GM12875 (cell line): ENCODE results near the gene PHACTR1.
"Not testable (repeated sequence)": the region's sequence is repeated elsewhere in the genome, so short reads cannot be mapped to it uniquely, and the experiment has no call there.

Experiments used
- H3K4me3 ChIP-seq: one replicate; pipeline ENCODE4 v1.5.1; 2011; ENCODE audit warnings: low read depth, low read length, control low read depth
- CTCF ChIP-seq: IDR thresholded peaks from 2 replicates; pipeline ENCODE4 v1.5.1; 2011; ENCODE audit warnings: low read depth, mild to moderate bottlenecking, control low read depth, inconsistent platforms, low read length, moderate library complexity, borderline replicate concordance; ENCODE audit not compliant: insufficient read depth

PHACTR1 gene

DNA sequence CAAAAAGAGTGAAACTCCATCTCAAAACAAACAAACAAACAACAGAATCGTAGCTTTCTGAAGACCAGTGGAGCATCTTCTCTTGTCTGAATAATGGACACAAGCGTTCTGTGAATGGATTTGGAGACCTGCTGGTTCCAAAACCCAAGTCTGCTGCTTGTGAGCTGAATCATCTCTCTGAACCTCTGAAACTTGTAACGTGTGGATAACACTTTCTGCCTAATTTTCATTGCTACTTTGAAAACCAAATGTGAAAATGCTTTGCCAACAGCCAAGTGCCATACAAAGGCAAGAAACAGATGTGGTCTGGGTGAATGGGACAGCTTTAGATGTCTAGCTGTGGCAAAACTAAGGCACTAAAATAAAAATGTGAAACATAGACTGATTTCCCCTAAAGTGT, 44.3 kb downstream of the PHACTR1 start:
- no peak overlapping the region for H3K4me3 ChIP-seq
- TF ChIP-seq CTCF: no peak

DNA sequence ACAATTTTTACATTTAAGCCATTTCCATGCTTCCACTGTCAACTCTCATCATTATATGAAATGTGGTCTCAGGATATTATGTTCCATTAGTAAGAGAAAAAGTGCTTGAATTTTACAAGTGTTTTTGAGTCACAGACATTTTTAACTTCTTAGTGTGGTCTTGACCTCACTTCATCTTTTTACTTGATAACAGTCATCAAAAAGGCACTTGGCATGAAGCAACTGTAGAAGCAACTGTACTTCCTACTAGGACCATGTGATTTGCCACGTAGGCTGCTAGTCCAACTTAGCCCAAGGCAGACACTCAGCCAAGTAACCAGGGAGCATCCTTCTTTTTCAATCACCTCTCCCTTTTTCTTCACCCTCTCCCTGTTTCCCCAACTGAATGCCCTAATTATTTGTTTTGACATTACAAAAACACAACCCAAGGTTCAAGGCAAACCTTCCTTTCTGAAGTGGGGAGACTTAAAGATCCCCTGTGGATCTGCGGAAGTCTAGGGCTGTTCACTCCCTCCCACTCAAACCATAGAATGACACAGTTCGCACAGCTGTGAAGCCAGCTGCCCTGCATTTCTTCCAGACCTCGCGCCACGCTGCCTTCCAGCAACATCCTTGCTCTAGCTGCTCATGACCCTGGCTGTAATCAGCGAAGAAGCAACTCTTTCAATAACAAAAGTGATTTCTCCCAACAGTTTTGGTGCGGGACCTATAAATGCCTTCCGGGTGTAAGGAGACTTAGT, 45.0 kb downstream of the PHACTR1 start:
- no peak for TF ChIP-seq CTCF
- H3K4me3 ChIP-seq: no peak overlapping the region

- H3K4me3 ChIP-seq: not testable (repeated sequence)
Measured at GRCh38 chr6:12762731-12763434, 46.3 kb downstream of the PHACTR1 start.

- no peak overlapping the region for H3K4me3 ChIP-seq
- no peak for TF ChIP-seq CTCF
Measured at GRCh38 chr6:12766365-12766764, 49.8 kb downstream of the PHACTR1 start.

GRCh38 chr6:12767016-12767415, 50.4 kb downstream of the PHACTR1 start:
- TF ChIP-seq CTCF: no peak
- H3K4me3 ChIP-seq: no peak overlapping the region

- H3K4me3 ChIP-seq: no peak overlapping the region
- TF ChIP-seq CTCF: no peak
Measured at GRCh38 chr6:12769556-12770256, 53.1 kb downstream of the PHACTR1 start.

DNA sequence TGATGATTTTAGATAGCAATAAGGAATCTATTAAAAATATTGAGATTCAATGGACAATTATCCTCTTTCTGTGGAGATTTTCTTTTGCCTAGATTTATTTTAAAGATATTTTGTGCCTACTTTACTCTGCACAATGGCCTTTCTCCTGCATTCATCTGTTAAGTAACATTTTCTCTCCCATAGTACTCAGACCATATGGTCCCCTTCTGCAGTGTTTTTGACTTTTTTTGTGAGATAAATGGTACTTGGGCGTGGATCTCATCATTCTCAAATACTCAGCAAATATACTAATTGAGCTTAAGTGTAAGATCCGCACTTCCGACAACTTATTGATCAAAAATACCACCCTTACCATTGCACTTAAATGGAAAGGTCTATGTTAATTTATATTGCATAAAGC, 55.8 kb downstream of the PHACTR1 start:
- TF ChIP-seq CTCF: no peak
- H3K4me3 ChIP-seq: no peak overlapping the region
